GM21447 (cell line): ENCODE data around the gene CS.

ENCODE experiments used
- ATAC-seq: cut with Tn5 transposase; IDR thresholded peaks from one replicate; pipeline ENCODE4 v1.9.1; 2021; ENCODE audit not compliant: unreplicated experiment

CS gene

GRCh38 chr12:56253091-56253490 is 47.0 kb downstream of the CS start:
- no peak for ATAC-seq

GRCh38 chr12:56252649-56253048 is 47.5 kb downstream of the CS start:
- no peak for ATAC-seq

- ATAC-seq: no peak
These were observed 51.4 kb downstream of the CS start for GRCh38 chr12:56248711-56249110.

DNA sequence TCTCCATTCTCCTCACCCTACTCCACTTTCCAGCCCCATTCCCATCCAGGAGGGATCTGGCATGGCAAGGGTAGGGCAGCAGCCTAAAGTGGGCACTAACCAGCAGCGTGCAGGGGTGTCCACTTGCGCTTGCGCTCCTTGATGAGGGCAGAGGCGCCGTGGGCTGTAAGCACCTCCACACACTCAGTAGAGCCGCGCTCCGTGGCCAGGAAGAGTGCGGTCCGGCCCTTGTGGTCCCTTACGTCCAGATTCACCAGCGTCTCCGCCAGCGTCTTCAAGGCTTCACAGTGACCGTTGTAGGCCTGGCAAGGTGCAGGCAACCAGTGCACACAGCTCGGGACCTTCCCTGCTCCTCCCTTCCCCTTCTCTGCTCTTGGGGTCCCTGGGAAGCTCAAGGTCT is 52.2 kb downstream of the CS start:
- ATAC-seq: no peak

DNA sequence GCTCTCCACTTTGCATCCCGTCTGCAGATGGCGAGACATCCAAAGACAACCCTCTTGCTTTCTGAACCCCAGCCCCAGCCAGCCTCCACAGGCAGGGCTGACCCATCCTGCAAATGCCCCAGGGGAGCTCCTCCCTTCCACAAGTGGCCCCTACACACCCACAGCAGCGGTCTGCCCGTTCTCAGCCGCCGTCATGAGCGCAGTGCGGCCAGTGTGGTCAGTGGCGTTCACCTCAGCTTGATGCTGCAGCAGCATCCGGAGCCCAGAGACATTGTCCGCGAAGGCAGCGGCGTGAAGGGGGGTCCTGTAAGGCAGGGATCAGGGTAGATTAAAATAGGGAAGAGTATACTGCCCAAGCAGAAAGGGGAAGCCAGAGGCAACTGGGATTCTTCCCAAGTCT is 55.6 kb downstream of the CS start:
- ATAC-seq: no peak

DNA sequence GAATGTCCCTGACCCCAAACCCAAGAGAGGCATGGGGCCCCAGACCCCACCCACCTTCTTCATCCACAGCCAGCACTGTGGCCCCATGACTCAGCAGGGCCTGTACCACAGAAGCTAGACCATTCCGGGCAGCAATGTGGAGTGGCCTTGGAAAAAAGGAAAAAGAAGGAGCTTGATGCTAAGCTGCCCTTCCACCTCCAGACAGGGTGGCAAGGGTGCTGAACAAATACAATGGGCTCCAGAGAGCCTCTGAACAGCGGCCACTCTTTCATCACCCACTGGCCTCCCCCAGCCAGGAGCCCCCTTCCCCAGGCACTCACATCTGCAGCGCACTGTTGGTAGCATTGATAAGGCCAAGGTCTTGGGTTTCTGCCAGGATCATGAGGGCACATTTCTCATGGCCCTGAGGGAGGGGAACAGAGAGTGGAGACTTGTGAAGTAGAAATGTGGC is 56.4 kb downstream of the CS start:
- ATAC-seq: no peak

GRCh38 chr12:56242986-56243385 is 57.1 kb downstream of the CS start:
- ATAC-seq: no peak

- ATAC-seq: no peak
These were observed 58.5 kb downstream of the CS start for GRCh38 chr12:56241424-56242303.

DNA sequence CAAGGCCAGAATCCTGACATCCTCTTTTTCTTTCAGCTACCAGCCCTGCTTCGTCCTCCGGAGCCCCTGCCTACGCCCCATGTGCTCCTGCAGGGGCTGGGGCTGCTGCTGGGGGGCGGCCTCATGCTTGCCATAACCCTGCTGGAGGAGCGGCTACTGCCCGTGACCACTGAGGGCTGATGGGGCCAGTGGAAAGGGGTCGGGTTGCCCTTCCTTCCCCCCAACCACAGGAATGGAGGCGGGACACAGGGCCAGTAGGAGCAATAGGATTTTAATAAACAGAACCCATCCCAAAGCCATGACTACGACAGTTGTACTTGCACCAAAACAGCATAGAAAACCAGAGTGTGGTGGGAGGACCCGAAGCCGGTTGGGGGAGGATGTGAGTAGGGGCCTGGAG is 62.6 kb downstream of the CS start:
- ATAC-seq: no peak

DNA sequence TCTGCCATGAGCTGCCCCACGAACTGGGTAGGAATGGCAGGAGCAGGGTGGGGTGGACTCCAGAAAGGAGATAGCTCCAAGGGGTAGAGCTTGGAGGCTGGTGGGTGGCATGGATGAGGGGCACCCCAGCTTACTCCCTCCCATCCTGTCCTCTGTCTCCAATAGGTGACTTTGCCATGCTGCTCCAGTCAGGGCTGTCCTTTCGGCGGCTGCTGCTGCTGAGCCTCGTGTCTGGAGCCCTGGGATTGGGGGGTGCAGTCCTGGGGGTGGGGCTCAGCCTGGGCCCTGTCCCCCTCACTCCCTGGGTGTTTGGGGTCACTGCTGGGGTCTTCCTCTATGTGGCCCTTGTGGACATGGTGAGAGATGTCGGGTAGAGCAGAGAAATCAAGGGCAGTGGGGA is 63.1 kb downstream of the CS start:
- no peak for ATAC-seq

- no peak for ATAC-seq
These were observed 64.0 kb downstream of the CS start for GRCh38 chr12:56236091-56236490.

GRCh38 chr12:56234746-56235436 is 65.2 kb downstream of the CS start:
- no peak for ATAC-seq

GRCh38 chr12:56231184-56231582 is 68.9 kb downstream of the CS start:
- ATAC-seq: no peak

GRCh38 chr12:56230432-56231183 is 69.5 kb downstream of the CS start:
- no peak for ATAC-seq

- no peak for ATAC-seq
These were observed 70.2 kb downstream of the CS start, which contains the start of gene SLC39A5 for GRCh38 chr12:56229916-56230431. Gene SLC39A5 (plus strand): TSS chr12:56230051. CDS start chr12:56231275, 1,224 bp downstream.

- no peak for ATAC-seq
These were observed 71.0 kb downstream of the CS start for GRCh38 chr12:56229082-56229481.

GRCh38 chr12:56224954-56225353 is 75.2 kb downstream of the CS start:
- no peak for ATAC-seq

GRCh38 chr12:56224102-56224701 is 75.9 kb downstream of the CS start, which contains the start of gene NABP2:
Gene NABP2 (plus strand): TSS chr12:56224342. CDS start chr12:56224857, 515 bp downstream.
- peak; percentile 57 for ATAC-seq

- ATAC-seq: no peak
These were observed 76.5 kb downstream of the CS start for GRCh38 chr12:56223571-56224101.

DNA sequence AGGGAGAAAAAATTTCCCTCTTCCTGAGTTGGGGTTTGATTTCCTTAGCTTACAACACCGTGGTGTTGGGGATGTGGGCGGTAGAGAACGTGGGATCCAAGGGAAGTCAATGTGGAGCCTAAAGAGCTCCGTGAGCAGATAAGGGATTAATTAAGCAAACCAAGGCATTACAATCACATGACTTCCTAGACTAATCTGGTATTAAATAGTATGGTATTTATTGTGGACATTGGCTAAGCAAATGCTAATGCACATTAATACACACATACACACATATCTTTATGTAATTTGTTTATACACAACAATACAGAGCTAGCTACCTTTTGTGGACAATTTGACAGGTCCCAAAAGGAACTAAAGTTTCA is 77.6 kb downstream of the CS start:
- no peak for ATAC-seq
